Activated B cell treated with CpG ODN at 0.5 μM for 24 hours (primary cell): ENCODE results near the gene DAPK1. TPM values are rescaled to one million over a fixed set of nuclear protein-coding genes. Genes with fewer than 3 reads are reported as not detected.

Experiments
- ATAC-seq: fragments of 200-7000 bp; cut with Tn5 transposase; one replicate; pipeline ENCODE4 v1.10.0; 2021; ENCODE audit warnings: low read depth, mild to moderate bottlenecking, moderate library complexity
- CTCF ChIA-PET: fragments of 350-600 bp; sonication (Branson Sonifier 250); formaldehyde crosslinking; loops from one replicate; lab custom pipeline; 2021; ENCODE audit warnings: antibody characterized with exemption; lab: Charles Lee
- POLR2A ChIA-PET: fragments of 350-600 bp; sonication (Branson Sonifier 250); formaldehyde crosslinking; loops from one replicate; lab custom pipeline; 2021; ENCODE audit warnings: antibody characterized with exemption; lab: Charles Lee
- DNase-seq: peaks from one replicate; pipeline ENCODE4 v3.0.0; 2022
- H3K27ac Mint-ChIP-seq: one replicate; pipeline ENCODE4 v1.8.0; 2020; ENCODE audit warnings: mixed read lengths
- H3K27me3 Mint-ChIP-seq: one replicate; pipeline ENCODE4 v1.8.0; 2021; ENCODE audit warnings: mixed read lengths
- H3K36me3 Mint-ChIP-seq: one replicate; pipeline ENCODE4 v1.8.0; 2021; ENCODE audit warnings: low read depth, mixed read lengths
- H3K4me1 Mint-ChIP-seq: one replicate; pipeline ENCODE4 v1.8.0; 2021; ENCODE audit warnings: mixed read lengths
- H3K4me3 Mint-ChIP-seq: one replicate; pipeline ENCODE4 v1.8.0; 2020; ENCODE audit warnings: mild to moderate bottlenecking, mixed read lengths
- H3K9me3 Mint-ChIP-seq: one replicate; pipeline ENCODE4 v1.8.0; 2020; ENCODE audit warnings: mixed read lengths
- intact Hi-C: fragments of 100-400 bp; cut with micrococcal nuclease; formaldehyde crosslinking; loops from one replicate; pipeline ENCODE4 v1.15.1; 2024
- total RNA-seq: library from RNA; stranded (reverse); gene quantifications from 2 replicates; pipeline ENCODE4 v1.2.3, GENCODE V29; 2022
- TF ChIP-seq, protein P1 (sequence below): fragments of 200-600 bp; IDR thresholded peaks from one replicate; pipeline ENCODE4 v1.8.0; 2022; ENCODE audit warnings: antibody characterized with exemption, mild to moderate bottlenecking

Gene DAPK1
- total RNA-seq, 1 donor from 2014 or later: 1.0 TPM

DNA sequence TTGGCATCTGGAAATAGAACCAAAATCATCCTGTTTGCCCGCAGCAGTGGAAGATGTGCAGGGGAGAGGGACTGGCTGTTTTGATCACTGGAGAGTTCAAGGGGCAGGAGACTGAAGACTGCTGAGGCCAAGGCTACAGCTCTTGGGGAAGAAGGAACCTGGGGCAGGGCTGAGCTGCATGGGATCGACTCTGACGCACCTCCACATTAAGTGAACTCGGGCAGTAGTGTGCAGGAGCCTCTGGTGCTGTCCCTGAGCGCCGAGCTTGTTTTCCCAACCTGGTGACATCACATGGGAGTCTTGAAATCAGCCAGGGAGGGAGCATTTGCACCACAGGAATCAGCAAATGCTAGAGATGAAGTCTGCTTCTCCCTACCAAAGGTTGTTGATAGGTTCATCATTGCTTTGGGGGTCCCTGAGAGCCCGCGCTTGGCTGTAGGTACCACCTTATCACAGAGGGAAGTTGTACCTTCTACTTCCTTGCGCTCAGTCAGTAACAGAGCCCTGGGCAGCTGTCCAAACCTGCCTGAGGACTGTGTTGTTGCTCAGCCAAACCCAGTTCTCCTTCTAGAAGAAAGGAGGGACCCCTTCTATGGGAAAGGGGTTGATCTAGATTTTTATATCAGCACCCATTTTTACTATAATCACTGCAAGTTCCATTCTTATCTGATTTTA is 175.9 kb downstream of the DAPK1 start:
- POLR2A ChIA-PET: no interaction called here
- Mint-ChIP-seq H3K27ac (no peak overlapping the region), H3K9me3 (no peaks in the 10 kb centered on the region), H3K27me3 (no peaks in the 10 kb centered on the region), H3K4me1 (no peaks in the 10 kb centered on the region), H3K4me3 (no peak overlapping the region), H3K36me3 (no peaks in the 10 kb centered on the region)
- TF ChIP-seq, protein P1, sequence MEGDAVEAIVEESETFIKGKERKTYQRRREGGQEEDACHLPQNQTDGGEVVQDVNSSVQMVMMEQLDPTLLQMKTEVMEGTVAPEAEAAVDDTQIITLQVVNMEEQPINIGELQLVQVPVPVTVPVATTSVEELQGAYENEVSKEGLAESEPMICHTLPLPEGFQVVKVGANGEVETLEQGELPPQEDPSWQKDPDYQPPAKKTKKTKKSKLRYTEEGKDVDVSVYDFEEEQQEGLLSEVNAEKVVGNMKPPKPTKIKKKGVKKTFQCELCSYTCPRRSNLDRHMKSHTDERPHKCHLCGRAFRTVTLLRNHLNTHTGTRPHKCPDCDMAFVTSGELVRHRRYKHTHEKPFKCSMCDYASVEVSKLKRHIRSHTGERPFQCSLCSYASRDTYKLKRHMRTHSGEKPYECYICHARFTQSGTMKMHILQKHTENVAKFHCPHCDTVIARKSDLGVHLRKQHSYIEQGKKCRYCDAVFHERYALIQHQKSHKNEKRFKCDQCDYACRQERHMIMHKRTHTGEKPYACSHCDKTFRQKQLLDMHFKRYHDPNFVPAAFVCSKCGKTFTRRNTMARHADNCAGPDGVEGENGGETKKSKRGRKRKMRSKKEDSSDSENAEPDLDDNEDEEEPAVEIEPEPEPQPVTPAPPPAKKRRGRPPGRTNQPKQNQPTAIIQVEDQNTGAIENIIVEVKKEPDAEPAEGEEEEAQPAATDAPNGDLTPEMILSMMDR: no peak
- CTCF ChIA-PET: no interaction called here
- ATAC-seq (no peak), DNase-seq (no peak)
- intact Hi-C loops: no loop called here

DNA sequence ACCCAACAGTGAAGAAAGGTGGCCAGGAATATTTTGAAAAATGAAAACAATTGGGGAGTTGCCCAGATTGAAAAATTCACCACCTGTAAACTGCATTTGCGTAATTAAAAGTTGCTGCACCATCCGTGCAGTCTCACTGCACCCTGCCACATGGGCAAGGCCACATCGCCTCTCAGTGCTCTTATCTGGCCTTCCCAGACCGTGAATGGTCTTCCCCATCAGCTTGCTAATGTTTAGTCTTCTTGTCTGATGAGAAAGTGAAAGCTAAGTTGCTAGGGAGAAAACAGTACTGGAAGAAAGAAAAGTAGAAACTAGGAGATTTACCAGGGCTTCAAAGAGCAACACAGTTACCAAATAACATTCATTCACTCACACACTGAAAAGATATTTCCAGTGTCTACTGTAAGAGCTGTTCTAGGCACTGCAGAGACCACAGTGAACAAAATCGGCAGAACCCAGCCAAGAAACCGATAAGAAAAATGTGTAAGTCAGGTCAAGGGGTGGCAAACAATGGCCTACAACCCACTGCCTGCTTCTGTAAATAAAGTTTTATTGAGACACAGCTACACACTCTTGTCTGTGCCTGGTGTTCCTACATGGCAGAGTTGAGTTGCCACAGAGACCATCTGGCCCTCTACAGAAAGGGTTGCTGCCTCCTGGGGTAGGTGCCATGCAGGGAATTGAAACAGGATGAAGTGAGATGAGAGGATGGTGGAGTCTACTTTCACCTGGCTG is 177.1 kb downstream of the DAPK1 start:
- intact Hi-C loops: no loop called here
- H3K27ac Mint-ChIP-seq: no peak overlapping the region
- CTCF ChIA-PET: no interaction called here

DNA sequence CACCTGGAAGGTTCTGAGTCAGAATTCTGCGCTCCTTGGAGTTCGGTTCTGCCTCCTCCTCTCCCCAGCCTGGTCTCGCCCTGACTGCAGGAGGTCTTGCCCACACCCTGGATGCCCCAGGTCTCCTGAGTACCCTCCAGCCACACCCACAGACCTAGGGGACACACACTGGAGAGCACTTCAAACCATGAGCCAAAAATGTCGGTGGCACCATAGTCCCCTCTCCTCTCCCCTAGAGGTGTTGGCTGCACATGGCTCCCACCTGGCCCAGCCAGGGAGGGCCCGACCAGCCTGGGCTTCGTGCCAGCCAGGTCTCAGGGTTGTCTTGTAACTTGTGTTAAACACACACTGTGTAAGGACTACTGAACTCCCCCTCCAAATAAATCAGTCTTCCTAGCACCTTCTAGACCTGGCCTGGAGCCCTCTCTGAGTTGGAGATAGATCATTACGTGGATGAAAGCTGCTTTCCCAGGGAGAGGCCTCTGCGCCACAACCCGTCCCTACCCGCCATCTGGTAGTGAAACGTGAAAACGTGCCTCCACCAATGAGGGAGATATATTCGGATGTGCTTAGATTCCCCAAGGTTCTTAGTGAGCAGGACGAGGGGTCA is 178.3 kb downstream of the DAPK1 start:
- H3K36me3 Mint-ChIP-seq: no peaks in the 10 kb centered on the region
- no peak overlapping the region for H3K27ac Mint-ChIP-seq
- no peaks in the 10 kb centered on the region for H3K9me3 Mint-ChIP-seq
- DNase-seq (no peak), ATAC-seq (no peak)
- ChIA-PET POLR2A (no interaction called here), CTCF (no interaction called here)
- intact Hi-C loops: no loop called here
- TF ChIP-seq, protein P1: no peak
- H3K4me3 Mint-ChIP-seq: no peak overlapping the region
- no peaks in the 10 kb centered on the region for H3K4me1 Mint-ChIP-seq
- H3K27me3 Mint-ChIP-seq: no peaks in the 10 kb centered on the region

More for the DNA sequence above, 177.1 kb downstream of the DAPK1 start:
- Mint-ChIP-seq H3K36me3 (no peaks in the 10 kb centered on the region), H3K9me3 (no peaks in the 10 kb centered on the region), H3K4me1 (no peaks in the 10 kb centered on the region), H3K27me3 (no peaks in the 10 kb centered on the region), H3K4me3 (no peak overlapping the region)
- ATAC-seq: no peak
- TF ChIP-seq, protein P1: no peak
- no peak for DNase-seq
- POLR2A ChIA-PET: no interaction called here

DNA sequence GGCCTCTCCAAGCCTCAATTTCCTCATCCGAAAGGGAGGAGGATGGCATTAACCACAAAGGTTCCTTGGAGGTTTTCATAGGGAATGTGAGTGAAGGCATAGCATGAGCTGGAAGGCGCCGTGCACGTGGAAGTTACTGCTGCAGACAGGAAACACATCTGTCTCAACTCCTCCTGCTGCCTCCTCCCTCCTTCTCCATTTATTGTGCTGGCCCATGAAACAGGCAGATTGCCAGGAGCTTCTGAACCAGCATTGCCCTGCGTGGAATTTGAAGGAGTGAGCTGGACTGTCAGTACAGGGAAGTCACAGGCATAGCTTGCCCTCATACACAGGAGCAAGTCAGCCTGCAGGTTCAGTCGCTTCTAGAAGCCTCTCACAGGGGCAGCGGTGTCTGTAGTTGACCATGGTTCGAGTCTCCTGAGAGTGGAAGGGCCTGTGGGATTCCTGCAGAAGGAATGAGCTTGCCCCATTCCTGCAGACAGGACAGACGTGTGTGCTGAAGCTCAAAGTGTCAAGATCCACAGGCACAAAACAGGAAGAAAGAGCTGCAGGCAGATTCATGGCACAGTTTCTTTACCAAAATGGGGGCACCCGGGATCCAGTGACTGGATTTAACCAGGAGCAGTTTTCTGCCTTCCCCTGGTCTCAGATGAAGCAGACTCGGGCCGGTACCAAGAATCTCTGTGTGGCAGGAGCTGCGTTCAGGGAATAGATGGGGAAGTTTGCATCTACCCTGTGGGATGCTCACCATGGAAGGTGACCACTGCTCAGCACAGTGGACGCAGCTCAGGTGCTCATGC is 179.5 kb downstream of the DAPK1 start:
- TF ChIP-seq, protein P1: no peak
- Mint-ChIP-seq H3K36me3 (no peaks in the 10 kb centered on the region), H3K4me1 (no peaks in the 10 kb centered on the region), H3K9me3 (no peaks in the 10 kb centered on the region), H3K27ac (no peak overlapping the region), H3K27me3 (no peaks in the 10 kb centered on the region), H3K4me3 (no peak overlapping the region)
- ATAC-seq: no peak
- ChIA-PET CTCF (no interaction called here), POLR2A (no interaction called here)
- DNase-seq: no peak
- intact Hi-C loops: no loop called here
